GM18499 (cell line): ENCODE data around the gene LMF2.

Experiments used
- ATAC-seq: cut with Tn5 transposase; IDR thresholded peaks from one replicate; pipeline ENCODE4 v1.9.1; 2021; ENCODE audit warnings: moderate number of reproducible peaks; ENCODE audit not compliant: insufficient read depth, unreplicated experiment

Gene LMF2

GRCh38 chr22:50468626-50469025 lies 38.9 kb downstream of the LMF2 start:
- no peak for ATAC-seq

- no peak for ATAC-seq
These were observed 39.6 kb downstream of the LMF2 start for GRCh38 chr22:50467773-50468440.

GRCh38 chr22:50467341-50467740 lies 40.2 kb downstream of the LMF2 start:
- no peak for ATAC-seq

GRCh38 chr22:50465066-50465930 lies 42.2 kb downstream of the LMF2 start:
- no peak for ATAC-seq

- ATAC-seq: no peak
These were observed 43.1 kb downstream of the LMF2 start for GRCh38 chr22:50464451-50464850.

GRCh38 chr22:50463188-50463900 lies 44.2 kb downstream of the LMF2 start:
- ATAC-seq: no peak

- ATAC-seq: no peak
These were observed 45.4 kb downstream of the LMF2 start for GRCh38 chr22:50461979-50462540.

- ATAC-seq: no peak
These were observed 46.0 kb downstream of the LMF2 start for GRCh38 chr22:50461536-50461935.

- no peak for ATAC-seq
These were observed 46.6 kb downstream of the LMF2 start for GRCh38 chr22:50460938-50461337.

GRCh38 chr22:50459496-50460140 lies 47.9 kb downstream of the LMF2 start:
- no peak for ATAC-seq

GRCh38 chr22:50459016-50459415 lies 48.5 kb downstream of the LMF2 start:
- ATAC-seq: no peak

GRCh38 chr22:50456466-50457234 lies 50.9 kb downstream of the LMF2 start:
- no peak for ATAC-seq

- ATAC-seq: no peak
These were observed 51.5 kb downstream of the LMF2 start for GRCh38 chr22:50456026-50456425.

GRCh38 chr22:50455201-50455600 lies 52.3 kb downstream of the LMF2 start:
- no peak for ATAC-seq

GRCh38 chr22:50454556-50455075 lies 52.9 kb downstream of the LMF2 start:
- ATAC-seq: no peak
